ENCODE measurements around the gene CELA3A.
A peak's percentile ranks its signal among the peaks of the same experiment; 100 is the strongest.

- no peak for TF ChIP-seq EZH2phosphoT487 (IDR thresholded peaks at IDR 0.05; ENCODE audit: borderline replicate concordance, low read depth, low read length)
- TF ChIP-seq, protein P1, sequence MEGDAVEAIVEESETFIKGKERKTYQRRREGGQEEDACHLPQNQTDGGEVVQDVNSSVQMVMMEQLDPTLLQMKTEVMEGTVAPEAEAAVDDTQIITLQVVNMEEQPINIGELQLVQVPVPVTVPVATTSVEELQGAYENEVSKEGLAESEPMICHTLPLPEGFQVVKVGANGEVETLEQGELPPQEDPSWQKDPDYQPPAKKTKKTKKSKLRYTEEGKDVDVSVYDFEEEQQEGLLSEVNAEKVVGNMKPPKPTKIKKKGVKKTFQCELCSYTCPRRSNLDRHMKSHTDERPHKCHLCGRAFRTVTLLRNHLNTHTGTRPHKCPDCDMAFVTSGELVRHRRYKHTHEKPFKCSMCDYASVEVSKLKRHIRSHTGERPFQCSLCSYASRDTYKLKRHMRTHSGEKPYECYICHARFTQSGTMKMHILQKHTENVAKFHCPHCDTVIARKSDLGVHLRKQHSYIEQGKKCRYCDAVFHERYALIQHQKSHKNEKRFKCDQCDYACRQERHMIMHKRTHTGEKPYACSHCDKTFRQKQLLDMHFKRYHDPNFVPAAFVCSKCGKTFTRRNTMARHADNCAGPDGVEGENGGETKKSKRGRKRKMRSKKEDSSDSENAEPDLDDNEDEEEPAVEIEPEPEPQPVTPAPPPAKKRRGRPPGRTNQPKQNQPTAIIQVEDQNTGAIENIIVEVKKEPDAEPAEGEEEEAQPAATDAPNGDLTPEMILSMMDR (conservative IDR thresholded peaks at IDR 0.05; ENCODE audit: low read length): peak; percentile 64
Measured at GRCh38 chr1:22018583-22019559, 17.4 kb downstream of the CELA3A start.
